Measurements from ENCODE around the gene GALNTL6.

GALNTL6 gene

GRCh38 chr4:172270397-172270796, 457.2 kb downstream of the GALNTL6 start:
- TF ChIP-seq CTCF (IDR thresholded peaks at IDR 0.05; ENCODE audit: low read depth, low read length, missing control alignments) = no peak
- H3K4me3 ChIP-seq (replicated peaks; ENCODE audit: low read depth, low read length) = no peak overlapping the region
- no peak for DNase-seq (ENCODE audit: extremely low read depth, low read depth)

GRCh38 chr4:172287117-172287516, 473.9 kb downstream of the GALNTL6 start:
- TF ChIP-seq CTCF (IDR thresholded peaks at IDR 0.05; ENCODE audit: low read depth, low read length, missing control alignments) = no peak
- no peak for DNase-seq (ENCODE audit: extremely low read depth, low read depth)
- no peak overlapping the region for H3K4me3 ChIP-seq (replicated peaks; ENCODE audit: low read depth, low read length)

- no peak for DNase-seq (ENCODE audit: extremely low read depth, low read depth)
- H3K4me3 ChIP-seq (replicated peaks; ENCODE audit: low read depth, low read length) = no peak overlapping the region
- TF ChIP-seq CTCF (IDR thresholded peaks at IDR 0.05; ENCODE audit: low read depth, low read length, missing control alignments) = no peak
These were observed 492.5 kb downstream of the GALNTL6 start for GRCh38 chr4:172305698-172306097.

- no peak for TF ChIP-seq CTCF (IDR thresholded peaks at IDR 0.05; ENCODE audit: low read depth, low read length, missing control alignments)
- H3K4me3 ChIP-seq (replicated peaks; ENCODE audit: low read depth, low read length) = no peak overlapping the region
These were observed 494.9 kb downstream of the GALNTL6 start for GRCh38 chr4:172308078-172308477.

GRCh38 chr4:172311682-172312081, 498.5 kb downstream of the GALNTL6 start:
- H3K4me3 ChIP-seq (replicated peaks; ENCODE audit: low read depth, low read length) = no peak overlapping the region
- no peak for TF ChIP-seq CTCF (IDR thresholded peaks at IDR 0.05; ENCODE audit: low read depth, low read length, missing control alignments)
- no peak for DNase-seq (ENCODE audit: extremely low read depth, low read depth)

More at GRCh38 chr4:172308078-172308477, 494.9 kb downstream of the GALNTL6 start:
- no peak for DNase-seq (ENCODE audit: extremely low read depth, low read depth)

- no peak overlapping the region for H3K4me3 ChIP-seq (replicated peaks; ENCODE audit: low read depth, low read length)
- DNase-seq (ENCODE audit: extremely low read depth, low read depth) = no peak
- TF ChIP-seq CTCF (IDR thresholded peaks at IDR 0.05; ENCODE audit: low read depth, low read length, missing control alignments) = no peak
These were observed 510.1 kb downstream of the GALNTL6 start for GRCh38 chr4:172323288-172323687.

- no peak for DNase-seq (ENCODE audit: extremely low read depth, low read depth)
- no peak overlapping the region for H3K4me3 ChIP-seq (replicated peaks; ENCODE audit: low read depth, low read length)
- TF ChIP-seq CTCF (IDR thresholded peaks at IDR 0.05; ENCODE audit: low read depth, low read length, missing control alignments) = no peak
These were observed 531.2 kb downstream of the GALNTL6 start for GRCh38 chr4:172344308-172344938.
